ENCODE measurements around the gene AP1M1. TPM values are rescaled to one million over a fixed set of nuclear protein-coding genes. Genes with fewer than 3 reads are reported as not detected.

The AP1M1 gene
- total RNA-seq, 2 donors from 2014 or later = 35.0 to 51.6 TPM

DNA sequence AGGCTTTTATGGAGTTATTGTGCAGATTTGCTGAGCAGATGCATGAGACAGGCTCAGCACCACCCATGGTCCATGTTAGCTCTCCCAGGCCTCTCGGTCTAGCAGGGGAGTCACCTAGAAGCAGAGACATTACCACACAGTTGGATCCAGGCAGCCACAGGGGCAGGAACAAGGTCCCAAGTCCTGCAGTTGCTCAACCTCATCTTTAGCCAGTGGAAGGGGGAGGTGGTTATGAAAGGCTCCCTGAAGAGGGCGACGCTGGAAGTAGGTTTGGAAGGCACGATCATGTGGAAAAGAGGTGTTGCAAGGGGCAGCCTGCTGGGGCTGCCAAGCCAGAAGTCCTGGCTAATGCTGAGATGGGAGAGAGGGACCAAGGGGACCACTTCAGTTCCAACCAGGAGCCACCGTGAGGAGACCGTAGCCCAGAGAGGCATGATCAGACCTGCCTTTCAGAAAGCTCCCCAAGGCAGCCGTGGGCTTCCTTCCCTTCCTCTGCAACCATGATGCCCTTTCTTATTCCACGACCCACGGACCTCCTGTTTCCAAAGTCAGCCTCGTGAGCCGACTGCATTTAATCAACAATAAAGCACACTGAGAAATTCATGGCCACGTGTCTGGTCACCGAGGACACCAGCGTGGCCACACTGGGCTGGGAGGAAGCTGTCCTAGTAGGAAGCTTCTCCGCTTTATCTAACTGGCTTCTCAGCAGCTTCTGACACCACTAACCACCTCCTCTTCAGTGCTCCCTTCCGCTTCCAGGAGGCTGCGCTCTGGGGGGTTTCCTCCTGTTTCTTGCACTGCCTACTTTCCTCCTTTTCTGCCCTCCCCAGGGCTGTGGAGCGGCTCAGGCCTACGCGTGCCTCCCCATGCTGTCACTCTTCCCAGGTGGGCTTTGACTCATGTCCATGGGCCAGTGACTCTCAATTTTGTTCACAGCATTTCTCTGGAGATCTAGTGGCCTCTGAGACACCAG, 2.6 kb downstream of the AP1M1 start:
- Histone ChIP-seq H3K4me1 (ENCODE audit: control insufficient read depth, insufficient read depth, low read length) (peaks cover 6% of the 10 kb centered on the region), H3K36me3 (ENCODE audit: control insufficient read depth, insufficient read depth, low read length) (peaks cover 23% of the 10 kb centered on the region), H3K4me3 (ENCODE audit: low read length) (no peak overlapping the region), H3K27ac (ENCODE audit: low read depth, low read length) (no peak overlapping the region), H3K9me3 (ENCODE audit: control insufficient read depth, low read length) (no peaks in the 10 kb centered on the region), H3K27me3 (ENCODE audit: control insufficient read depth, insufficient read depth, low read length, poor library complexity, severe bottlenecking) (no peaks in the 10 kb centered on the region), H3K9ac (ENCODE audit: extremely low read depth, low read length, poor library complexity, severe bottlenecking) (no peak overlapping the region)
- H3K4me1 Mint-ChIP-seq = peaks cover 20% of the 10 kb centered on the region
- DNase-seq = no peak
- 91 to 98% methylated on average over 12 to 20 of the region's 20 CpGs for WGBS, 2 experiments (ENCODE audit: insufficient coverage in 1 of 2, insufficient read length in 1 of 2)
- no peak overlapping the region for H3K4me3 Mint-ChIP-seq
- H3K36me3 Mint-ChIP-seq (ENCODE audit: low read depth) = peaks cover 17% of the 10 kb centered on the region
- H3K27ac Mint-ChIP-seq = no peak overlapping the region
- no peaks in the 10 kb centered on the region for H3K27me3 Mint-ChIP-seq (ENCODE audit: insufficient read depth)
- no peaks in the 10 kb centered on the region for H3K9me3 Mint-ChIP-seq
- TF ChIP-seq, protein P1, sequence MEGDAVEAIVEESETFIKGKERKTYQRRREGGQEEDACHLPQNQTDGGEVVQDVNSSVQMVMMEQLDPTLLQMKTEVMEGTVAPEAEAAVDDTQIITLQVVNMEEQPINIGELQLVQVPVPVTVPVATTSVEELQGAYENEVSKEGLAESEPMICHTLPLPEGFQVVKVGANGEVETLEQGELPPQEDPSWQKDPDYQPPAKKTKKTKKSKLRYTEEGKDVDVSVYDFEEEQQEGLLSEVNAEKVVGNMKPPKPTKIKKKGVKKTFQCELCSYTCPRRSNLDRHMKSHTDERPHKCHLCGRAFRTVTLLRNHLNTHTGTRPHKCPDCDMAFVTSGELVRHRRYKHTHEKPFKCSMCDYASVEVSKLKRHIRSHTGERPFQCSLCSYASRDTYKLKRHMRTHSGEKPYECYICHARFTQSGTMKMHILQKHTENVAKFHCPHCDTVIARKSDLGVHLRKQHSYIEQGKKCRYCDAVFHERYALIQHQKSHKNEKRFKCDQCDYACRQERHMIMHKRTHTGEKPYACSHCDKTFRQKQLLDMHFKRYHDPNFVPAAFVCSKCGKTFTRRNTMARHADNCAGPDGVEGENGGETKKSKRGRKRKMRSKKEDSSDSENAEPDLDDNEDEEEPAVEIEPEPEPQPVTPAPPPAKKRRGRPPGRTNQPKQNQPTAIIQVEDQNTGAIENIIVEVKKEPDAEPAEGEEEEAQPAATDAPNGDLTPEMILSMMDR (conservative IDR thresholded peaks at IDR 0.05) = no peak

DNA sequence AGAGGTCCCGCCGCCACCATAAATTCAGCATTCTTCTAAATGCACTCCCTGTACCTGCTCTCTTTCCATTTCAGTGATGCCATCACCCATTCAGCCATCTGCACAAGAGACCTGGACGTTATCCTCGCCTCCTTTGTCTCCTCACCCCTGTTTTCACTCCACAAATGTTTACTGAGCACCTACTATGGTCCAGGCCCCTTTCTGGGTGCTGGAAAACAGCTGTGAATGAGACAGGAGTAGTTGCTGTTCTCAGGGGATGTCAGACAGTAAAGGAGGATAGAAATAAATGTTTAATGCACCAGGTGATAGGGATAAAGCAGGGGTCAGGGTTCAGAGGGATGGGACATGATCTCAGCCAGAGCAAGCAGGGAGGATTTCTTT, 3.3 kb downstream of the AP1M1 start:
- no peak overlapping the region for H3K4me3 ChIP-seq (ENCODE audit: low read length)
- no peak overlapping the region for H3K9ac ChIP-seq (ENCODE audit: extremely low read depth, low read length, poor library complexity, severe bottlenecking)
- no peaks in the 10 kb centered on the region for H3K27me3 ChIP-seq (ENCODE audit: control insufficient read depth, insufficient read depth, low read length, poor library complexity, severe bottlenecking)
- no peak for DNase-seq
- no peaks in the 10 kb centered on the region for H3K9me3 ChIP-seq (ENCODE audit: control insufficient read depth, low read length)
- Mint-ChIP-seq H3K36me3 (ENCODE audit: low read depth) (peaks cover 17% of the 10 kb centered on the region), H3K4me1 (peaks cover 17% of the 10 kb centered on the region), H3K27me3 (ENCODE audit: insufficient read depth) (no peaks in the 10 kb centered on the region), H3K4me3 (no peak overlapping the region), H3K9me3 (no peaks in the 10 kb centered on the region), H3K27ac (no peak overlapping the region)
- TF ChIP-seq, protein P1 (conservative IDR thresholded peaks at IDR 0.05) = no peak
- peaks cover 4% of the 10 kb centered on the region for H3K4me1 ChIP-seq (ENCODE audit: control insufficient read depth, insufficient read depth, low read length)
- peaks cover 30% of the 10 kb centered on the region for H3K36me3 ChIP-seq (ENCODE audit: control insufficient read depth, insufficient read depth, low read length)
- no peak overlapping the region for H3K27ac ChIP-seq (ENCODE audit: low read depth, low read length)
- WGBS, 2 experiments (ENCODE audit: insufficient coverage in 1 of 2, insufficient read length in 1 of 2) = 94 to 100% methylated on average over 2 to 4 of the region's 4 CpGs

DNA sequence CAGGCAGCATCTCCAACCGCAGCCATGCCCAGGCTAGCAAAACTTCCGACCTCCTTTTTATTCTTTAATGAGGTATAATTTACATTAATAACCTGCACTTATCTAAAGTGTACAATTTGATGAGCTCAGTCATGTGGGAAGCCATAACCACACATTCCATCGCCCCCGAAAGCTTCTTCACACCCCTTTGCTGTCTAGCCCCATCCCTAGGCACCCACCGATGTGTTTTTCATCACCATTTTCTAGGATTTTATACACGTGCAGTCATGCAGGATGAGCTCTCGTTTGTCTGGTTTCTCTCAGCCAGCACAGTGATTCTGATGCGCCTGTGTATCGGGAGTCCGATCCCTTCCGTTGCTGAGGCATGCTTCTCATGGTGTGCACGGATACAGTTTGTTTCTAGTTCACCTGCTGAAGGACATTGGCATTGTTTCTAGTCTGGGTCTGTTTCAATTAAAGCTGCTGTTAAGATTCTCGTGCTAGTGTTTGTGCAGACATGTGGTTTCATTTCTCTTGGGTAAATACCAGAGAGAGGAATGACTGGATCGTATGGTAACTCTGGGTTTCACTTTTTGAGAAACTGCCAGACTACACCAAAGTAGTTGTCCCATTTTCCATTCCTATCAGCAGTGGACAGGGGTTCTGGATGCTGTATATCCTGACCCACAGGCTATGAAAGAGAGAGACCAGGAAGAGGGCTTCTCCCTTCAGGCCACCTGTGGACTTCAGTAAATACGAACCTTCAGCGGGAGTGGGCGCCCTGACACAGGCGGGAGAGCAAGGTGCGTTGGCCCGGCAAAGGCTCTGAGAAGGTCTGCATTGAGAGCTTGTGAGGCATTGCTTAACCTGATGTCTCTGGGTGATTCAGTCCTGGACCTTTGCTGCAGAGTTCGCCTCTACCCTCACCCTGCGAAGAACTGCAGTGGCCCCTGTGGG, 4.9 kb downstream of the AP1M1 start:
- no peaks in the 10 kb centered on the region for H3K27me3 ChIP-seq (ENCODE audit: control insufficient read depth, insufficient read depth, low read length, poor library complexity, severe bottlenecking)
- TF ChIP-seq, protein P1 (conservative IDR thresholded peaks at IDR 0.05) = no peak
- peaks cover 4% of the 10 kb centered on the region for H3K4me1 Mint-ChIP-seq
- no peaks in the 10 kb centered on the region for H3K9me3 Mint-ChIP-seq
- H3K36me3 ChIP-seq (ENCODE audit: control insufficient read depth, insufficient read depth, low read length) = peaks cover 30% of the 10 kb centered on the region
- H3K4me3 Mint-ChIP-seq = no peak overlapping the region
- no peak overlapping the region for H3K27ac Mint-ChIP-seq
- H3K4me3 ChIP-seq (ENCODE audit: low read length) = no peak overlapping the region
- WGBS, 2 experiments (ENCODE audit: insufficient coverage in 1 of 2, insufficient read length in 1 of 2) = 90 to 91% methylated on average over 18 to 21 of the region's 22 CpGs
- no peak overlapping the region for H3K9ac ChIP-seq (ENCODE audit: extremely low read depth, low read length, poor library complexity, severe bottlenecking)
- no peaks in the 10 kb centered on the region for H3K9me3 ChIP-seq (ENCODE audit: control insufficient read depth, low read length)
- H3K36me3 Mint-ChIP-seq (ENCODE audit: low read depth) = peaks cover 17% of the 10 kb centered on the region
- H3K27ac ChIP-seq (ENCODE audit: low read depth, low read length) = no peak overlapping the region
- H3K27me3 Mint-ChIP-seq (ENCODE audit: insufficient read depth) = no peaks in the 10 kb centered on the region
- DNase-seq = no peak
- H3K4me1 ChIP-seq (ENCODE audit: control insufficient read depth, insufficient read depth, low read length) = peaks cover 2% of the 10 kb centered on the region

Data from endodermal cell (in vitro differentiated cells).